HG03565 (cell line): ENCODE results near the gene RHOC.

ENCODE experiments used
- ATAC-seq: cut with Tn5 transposase; IDR thresholded peaks from one replicate; pipeline ENCODE4 v1.9.1; 2021; ENCODE audit warnings: mild to moderate bottlenecking, moderate library complexity; ENCODE audit not compliant: unreplicated experiment

The RHOC gene

DNA sequence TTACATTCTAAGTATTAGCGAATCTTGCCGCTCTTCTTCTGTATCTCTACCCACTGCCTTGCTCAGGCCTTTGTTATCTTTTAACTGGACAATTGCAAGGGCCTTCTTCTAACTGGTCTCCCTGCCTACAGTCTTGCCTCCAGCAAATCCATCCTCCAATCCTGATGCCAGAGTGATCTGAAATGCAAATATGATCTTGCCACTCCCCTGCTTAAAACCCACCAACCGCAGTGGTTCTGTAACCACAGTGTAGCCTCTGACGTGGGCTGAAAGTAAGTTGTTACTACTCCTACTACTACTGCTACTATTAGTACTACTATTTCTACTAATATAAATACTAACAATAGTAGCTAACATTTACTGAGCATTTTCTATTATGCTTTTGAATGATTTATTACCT lies 20.1 kb downstream of the RHOC start:
- ATAC-seq = no peak

DNA sequence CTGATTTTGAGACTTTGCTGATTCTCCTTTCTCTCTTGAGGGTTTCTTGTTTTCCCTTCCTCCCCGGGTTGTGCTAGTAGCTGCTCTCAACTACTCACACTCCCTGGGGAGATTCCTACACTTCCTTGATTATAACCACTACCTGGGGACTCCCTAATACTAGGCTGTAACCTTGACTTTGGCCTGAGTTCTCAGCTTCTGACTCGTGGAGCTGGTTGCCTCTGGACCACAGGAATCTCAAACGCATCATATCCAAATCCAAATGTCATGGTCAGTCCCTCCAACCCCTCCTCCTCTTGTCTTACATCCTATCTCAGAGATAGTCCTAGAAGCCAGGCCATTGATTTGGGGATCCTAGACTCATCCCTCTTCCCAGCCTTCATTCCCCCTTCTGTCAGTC lies 20.5 kb downstream of the RHOC start:
- ATAC-seq = no peak

DNA sequence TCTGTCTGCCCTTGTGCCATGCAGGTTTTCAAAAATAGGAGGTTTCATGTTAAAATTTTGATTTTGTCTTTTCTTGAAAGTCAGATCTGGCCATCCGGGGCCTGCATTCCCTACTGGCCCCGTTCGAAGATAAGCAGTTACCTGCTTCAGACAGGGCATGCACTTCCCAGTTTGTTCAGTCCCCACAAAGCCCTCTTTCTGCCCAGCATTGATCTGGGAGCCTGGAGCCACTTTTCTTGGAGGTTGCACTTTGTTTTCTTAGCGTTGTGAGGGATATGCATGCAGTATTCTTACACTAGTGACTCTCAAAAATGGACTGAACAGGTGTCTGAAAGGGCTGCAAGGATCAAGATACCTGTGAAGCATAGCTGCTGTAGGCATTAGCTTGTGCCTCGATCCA lies 21.0 kb downstream of the RHOC start:
- no peak for ATAC-seq

- no peak for ATAC-seq
These were observed 28.3 kb downstream of the RHOC start for GRCh38 chr1:112678605-112679004.

DNA sequence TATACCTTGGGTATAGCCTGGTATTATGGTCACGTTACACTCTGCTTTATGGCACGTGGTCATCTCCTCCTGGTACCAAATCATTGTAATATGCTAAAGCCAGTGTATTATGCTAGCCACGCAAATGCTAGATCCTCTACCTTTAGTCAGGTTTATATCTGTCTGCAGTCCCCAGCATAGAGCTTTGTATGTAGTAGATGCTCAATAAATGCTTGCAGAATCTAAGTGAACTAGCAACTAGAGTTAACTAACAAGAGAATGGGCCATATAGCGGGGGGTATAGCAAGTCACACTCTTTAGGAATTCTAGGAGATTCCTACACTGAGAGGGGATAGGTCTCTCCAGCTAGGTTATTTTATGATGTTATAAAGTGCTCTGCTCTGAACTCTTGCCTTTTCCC lies 29.4 kb downstream of the RHOC start:
- ATAC-seq = no peak

GRCh38 chr1:112676543-112676942 lies 30.4 kb downstream of the RHOC start:
- ATAC-seq = no peak

DNA sequence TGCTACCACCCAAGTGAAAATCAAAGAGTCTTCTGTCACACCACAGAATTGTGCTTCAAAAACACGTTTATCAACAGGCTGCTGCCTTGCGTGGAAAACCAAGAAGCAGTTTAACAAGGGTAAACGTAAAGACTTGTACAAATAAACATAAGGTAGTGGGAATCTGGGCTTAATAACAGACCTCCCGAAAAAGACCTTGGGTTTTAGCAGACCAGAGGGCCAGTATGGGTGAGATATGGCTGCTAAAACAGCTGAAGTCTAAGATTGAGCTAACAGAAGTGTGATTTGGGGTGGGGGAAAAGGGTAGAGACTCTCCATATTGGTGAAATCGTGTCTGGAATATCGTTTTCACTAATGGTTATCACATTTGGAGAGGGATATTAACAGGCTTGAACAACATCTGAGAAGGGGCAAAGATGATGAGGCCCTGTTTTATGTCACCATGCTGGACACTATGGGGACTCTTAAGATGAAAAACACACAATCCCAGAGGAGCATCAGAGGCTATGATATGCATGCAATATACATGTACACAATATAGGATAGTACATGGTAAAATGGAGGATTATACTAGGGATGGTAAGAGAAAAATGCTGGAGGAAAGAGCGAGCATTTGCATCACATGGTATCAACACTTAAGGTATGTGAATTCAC lies 31.1 kb downstream of the RHOC start:
- no peak for ATAC-seq

DNA sequence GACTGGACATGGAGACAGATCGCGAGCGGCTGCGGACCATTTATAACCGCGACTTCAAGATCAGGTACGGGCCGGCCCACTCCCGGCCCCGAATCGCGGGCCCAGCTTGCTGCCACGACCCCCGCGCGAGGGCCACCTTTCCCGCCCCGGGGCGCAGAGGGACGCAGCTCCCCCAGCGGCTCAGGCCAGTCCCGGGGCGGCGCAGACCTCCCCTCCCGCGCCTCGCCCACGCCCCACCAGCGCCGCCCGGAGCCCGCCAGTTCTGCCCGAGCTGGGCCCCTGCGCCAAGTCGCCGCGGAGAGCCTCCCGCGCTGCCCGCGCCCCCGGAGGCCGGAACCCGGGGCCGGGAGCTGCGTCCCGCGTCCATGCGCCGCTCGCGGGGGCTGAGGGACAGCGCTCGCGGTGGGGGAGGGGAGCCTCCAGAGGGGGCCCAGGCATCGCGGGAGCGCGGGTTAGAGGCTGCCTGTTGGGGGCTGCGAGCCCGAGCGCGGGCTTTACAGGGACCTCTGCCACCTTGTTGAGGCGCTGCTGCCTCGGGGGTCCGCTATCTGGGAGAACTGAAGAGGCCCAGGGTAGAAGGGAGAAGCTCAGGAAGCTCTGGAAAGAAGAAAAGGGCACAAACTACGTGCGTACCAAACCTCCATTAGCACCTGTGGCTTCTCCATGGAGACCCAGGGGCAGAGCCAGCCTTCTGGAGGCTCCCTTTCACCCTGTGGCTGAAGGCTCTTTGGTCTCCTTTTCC lies 31.8 kb downstream of the RHOC start:
- ATAC-seq = peak; percentile 16

DNA sequence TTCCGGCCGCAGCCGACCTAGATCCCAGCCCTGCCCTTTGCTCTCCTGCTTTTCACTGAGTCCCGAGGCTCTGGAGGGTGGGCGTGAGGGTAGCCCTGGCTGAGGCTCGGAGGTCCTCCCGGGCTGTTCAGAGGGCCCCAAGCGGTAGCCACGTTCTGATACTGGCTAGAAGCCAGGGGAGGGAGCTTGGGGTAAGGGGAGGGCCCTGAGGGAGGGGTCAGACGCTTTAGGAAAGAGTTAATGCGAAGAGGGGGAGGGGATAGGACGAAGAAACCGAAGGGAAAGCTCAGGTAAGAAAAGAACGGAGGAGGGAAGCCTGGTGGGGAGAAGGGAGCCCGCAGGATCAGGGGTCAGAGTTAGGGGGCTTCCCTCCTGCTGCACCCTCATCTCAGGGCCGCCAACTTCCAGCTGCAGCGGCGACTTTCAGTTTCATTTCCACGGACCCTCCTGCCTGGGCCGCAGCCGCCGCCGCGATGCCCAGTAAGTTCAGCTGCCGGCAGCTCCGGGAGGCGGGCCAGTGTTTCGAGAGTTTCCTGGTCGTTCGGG lies 32.4 kb downstream of the RHOC start, which contains the start of gene MOV10:
TSS of gene MOV10 (plus strand) at position 220 of the 546 bp plus-strand sequence. CDS start at position 474, 254 bp downstream.
- peak; percentile 36 for ATAC-seq

DNA sequence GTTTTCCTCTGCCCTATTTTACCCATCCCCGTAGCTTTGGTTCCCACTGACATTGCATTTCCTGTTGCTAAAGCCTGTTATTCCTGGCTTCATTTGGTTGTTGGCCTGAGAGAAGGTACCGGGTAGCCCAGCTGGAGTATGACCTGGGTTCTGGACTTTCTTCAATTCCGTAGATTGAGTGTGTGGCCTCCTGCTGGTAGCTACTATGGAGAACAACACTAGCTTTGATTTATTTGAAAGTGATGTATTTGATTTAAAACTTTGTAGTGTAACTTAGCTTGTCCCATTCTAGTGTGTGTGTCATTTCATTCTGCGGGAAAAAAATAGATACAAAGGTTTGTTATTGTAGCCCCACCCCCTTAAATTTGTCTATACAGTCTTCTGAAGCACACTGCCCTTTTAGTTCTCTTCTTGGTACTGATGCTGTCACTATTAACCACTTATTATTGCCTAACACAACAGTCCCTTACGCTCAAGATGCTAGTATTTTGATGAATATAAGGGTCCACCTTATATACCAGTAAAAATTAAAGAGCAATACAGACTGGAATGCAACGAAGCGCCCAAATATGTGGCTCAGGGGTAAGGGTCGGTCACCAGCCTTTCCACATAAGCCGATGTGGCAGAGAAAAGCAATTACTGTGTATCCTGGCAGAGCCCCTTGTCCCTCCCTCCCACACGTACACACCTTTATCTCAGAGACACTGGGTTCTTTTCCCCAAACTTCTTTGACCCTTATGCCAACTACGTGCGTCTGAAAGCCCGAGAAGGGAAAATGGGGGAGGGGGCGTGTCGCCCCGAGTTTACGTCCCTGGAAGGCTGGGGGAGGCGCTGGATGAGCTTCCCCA lies 33.1 kb downstream of the RHOC start:
- ATAC-seq = no peak

DNA sequence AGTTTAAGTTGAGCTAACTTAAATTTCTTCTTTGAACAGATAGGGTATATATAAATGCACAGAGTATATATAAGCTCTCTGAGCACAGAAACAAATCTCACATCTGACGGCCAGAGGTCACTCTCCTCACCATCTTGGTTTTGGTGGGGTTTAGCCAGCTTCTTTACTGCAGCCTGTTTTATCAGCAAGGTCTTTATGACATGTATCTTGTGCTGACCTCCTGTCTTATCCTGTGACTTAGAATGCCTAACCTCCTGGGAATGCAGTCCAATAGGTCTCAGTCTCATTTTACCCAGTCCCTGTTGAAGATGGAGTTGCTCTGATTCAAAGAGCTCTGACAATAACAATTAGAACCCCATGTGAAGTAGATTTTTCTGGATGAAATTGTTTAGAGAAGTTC lies 34.1 kb downstream of the RHOC start:
- no peak for ATAC-seq

DNA sequence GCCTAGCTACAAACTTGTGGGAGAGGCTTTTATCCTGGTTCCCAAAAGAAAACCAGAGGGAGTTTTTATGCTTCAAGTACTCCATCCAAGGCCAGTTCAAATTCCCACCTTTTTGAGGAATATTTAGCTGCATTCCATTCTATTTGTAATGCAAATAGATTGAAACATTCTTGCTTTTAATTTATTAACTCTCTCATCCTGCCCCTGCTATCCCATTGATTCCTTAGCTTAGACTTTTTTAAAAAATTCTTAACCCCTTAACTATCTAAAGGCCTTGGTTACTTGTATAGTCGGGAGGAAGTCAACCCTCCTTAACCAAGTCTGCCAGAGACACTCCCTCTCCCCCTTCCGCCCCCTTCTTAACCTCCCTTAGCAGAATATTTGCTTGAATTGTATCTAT lies 34.9 kb downstream of the RHOC start:
- ATAC-seq = no peak

DNA sequence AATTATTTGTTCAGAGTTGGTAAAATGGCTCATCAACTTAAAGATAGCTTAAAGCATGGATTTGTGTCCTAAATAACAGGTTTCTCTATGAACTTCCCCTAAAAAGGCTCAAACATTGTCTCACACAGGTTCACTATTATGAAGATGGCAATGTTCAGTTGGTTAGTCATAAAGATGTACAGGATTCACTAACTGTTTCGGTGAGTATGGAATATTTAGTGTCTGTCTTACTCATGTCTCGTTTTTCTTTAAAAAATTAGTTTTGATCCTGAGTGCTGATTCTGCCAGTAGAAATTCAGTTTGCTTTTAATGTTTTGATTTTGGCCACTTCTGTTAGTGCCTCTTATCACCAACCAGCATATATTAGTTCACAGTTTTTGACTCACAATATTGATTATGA lies 40.0 kb downstream of the RHOC start:
- ATAC-seq = no peak

GRCh38 chr1:112665857-112666256 lies 41.1 kb downstream of the RHOC start:
- ATAC-seq = no peak

DNA sequence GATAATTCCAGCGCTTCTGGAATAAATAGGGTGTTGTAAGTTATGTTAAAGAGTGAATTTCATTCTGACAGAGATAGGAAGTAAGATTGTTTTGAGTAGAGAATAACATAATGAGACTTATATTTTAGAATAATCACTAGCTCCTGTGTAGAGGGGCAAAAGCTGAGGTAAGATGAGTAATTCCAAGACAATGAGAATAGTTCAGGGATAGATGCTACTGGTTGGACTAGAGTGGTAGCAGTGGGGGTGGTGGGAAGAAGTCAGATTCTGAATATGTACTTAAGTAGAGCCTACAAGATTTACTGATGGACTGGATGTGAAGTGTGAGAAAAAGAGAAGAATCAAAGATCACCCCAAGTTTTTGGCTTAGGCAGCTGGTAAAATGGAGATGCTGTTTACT lies 55.7 kb downstream of the RHOC start:
- no peak for ATAC-seq
